Mucosa of gallbladder (tissue), 1 donor: Measurements from ENCODE around the gene RAB3A. TPM values are rescaled to one million over a fixed set of nuclear protein-coding genes. Genes with fewer than 3 reads are reported as not detected.
"Not testable (repeated sequence)": the region's sequence is repeated elsewhere in the genome, so short reads cannot be mapped to it uniquely, and the experiment has no call there.

Experiments used
- DNase-seq: peaks from one replicate; pipeline ENCODE4 v3.0.0-alpha.2; 2020; ENCODE audit warnings: low spot score
- total RNA-seq: library from RNA; stranded (reverse); gene quantifications from one replicate; pipeline ENCODE4 v1.2.1, GENCODE V29; 2021
- donor health status: DM: no; HTN: no; CAD: no.

The RAB3A gene
- total RNA-seq, 1 donor from 2014 or later = 5.5 TPM

DNA sequence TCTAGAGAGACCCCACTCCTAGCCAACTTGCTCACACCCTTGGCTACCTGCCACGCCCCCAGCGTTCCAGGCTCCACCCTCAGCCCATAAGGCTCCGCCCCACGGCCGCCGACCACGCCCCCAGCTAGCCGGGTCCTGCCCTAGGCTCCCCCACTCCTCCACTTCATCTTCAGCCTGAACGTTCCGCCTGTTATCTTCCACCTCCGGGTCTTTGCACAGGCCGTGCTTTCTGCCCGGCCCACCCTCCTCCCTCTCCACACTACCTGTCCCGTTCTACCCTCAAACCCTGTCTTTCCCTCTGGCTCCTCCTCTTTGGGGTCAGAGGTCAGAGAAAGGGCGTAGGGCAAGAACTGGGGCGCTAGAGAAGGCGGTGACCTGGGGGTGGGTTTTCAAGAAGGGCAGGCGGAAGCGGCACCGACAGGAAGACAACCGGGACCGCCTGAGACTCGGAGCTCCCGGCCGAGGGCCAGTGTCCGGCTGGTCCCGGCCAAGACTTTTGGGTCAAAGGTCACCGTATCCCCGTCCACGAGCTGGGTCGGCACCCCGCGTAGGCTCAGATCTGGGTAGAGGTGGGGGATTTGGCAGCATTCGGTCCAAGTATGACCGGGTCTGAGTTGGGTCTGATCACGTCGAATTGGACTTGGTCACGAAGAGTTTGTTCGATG lies 20.1 kb upstream of the RAB3A start:
- peak; percentile 17 for DNase-seq

DNA sequence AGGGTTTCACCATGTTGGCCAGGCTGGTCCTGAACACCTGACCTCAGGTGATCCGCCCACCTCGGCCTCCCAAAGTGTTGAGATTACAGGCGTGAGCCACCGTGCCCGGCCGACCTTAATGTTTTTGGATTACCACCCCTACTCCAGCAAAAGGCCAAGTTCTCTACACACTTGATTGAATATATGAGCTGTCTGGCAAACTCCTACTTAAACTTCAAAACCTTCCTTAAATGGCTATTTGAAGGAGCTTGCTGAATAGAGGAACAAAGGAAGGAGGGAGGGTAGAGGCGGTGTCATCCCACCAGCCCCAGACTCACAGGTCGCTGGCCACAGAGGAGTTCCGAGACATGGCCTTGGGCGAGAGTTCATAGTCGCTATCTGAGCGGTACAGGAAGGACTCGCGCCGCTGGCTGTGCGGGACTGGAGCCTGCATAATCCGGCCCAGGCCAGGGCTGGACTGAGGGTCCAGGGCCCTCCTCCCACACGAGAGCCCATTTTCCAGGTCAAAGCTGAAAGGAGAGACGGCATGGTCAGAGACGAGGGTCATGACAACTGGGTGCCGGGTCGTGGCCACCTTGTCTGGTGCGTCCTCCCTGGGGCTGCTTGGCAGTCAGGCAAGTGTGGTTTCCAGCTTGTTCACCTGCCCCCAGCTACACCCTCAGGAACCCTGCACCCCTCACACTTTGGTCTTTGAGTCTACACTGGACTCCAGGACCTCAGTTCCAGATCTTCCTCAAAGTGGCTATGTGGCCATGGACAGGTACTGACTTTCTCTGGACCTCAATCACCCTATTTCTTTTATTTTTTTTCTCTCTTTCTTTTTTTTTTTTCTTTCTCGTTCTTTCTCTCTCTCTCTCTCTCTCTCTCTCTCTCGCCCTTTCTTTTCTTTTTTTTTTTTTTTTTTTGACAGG lies 18.2 kb upstream of the RAB3A start:
- no peak for DNase-seq

DNA sequence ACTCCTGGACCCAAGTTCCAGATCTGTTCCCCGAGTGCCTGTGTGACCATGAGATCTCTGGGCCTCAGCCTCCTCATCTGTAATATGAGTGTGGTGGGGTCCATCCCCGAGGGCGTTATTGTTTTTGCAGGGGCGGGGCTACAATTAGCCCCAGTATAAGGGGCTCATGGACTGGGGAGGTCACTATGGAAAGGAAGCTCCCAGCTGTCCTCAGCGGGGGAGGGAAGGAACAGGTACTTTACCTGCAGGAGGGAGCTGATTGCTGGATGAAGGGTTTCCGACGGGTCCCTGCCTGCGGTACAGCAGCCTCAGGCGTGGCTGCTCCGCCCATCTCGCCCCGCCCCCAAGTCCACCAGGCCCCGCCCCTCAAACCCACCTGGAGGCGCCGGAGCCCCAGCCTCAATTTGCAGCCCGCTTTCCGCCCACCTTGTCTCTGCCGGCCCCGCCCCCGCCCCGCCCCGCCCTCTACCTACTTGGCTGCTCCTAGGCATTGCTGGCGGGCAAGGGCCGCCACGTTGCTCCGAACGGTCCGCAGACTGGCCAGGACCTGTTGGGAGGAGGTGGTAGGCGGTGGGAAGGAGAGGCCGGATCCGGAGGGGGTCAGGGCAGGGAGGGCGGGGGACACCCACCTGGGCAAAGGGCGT lies 16.9 kb upstream of the RAB3A start:
- DNase-seq = no peak

DNA sequence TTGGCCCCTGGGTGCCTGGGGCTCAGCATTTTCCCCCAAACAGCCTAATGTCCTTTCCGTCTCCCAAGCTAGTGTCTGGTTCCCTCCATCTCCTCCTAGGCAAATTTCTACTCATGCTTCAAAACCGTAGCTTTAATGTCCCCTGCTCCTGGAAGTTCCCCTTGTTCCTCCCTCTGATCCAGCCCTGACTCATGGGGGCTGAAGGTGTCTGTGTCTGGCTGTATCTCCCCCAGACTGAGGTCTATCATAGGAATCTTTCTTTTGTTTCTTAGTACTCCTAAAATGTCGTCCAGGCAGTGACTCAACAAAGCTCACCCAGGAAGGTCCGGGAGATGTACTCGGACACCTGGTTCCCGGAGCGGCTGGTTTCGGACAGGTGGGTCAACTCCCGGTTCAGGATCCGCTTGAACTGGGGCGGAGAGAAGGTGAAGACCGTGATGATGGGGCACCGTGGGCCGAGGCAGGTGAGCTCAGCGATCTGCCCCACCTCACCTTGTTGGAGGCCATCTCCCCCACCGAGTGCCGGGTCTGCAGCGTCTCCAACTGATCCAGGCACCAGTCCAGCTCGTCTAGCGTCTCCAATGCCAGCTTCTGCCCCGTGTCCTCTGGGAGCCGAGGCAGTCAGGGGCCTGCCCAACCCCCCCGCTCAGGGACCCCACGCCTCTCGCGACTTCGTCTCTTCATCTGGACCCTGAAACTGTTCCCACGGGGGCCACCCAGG lies 16.2 kb upstream of the RAB3A start:
- no peak for DNase-seq

GRCh38 chr19:18218600-18218999 lies 14.8 kb upstream of the RAB3A start:
- DNase-seq = no peak

DNA sequence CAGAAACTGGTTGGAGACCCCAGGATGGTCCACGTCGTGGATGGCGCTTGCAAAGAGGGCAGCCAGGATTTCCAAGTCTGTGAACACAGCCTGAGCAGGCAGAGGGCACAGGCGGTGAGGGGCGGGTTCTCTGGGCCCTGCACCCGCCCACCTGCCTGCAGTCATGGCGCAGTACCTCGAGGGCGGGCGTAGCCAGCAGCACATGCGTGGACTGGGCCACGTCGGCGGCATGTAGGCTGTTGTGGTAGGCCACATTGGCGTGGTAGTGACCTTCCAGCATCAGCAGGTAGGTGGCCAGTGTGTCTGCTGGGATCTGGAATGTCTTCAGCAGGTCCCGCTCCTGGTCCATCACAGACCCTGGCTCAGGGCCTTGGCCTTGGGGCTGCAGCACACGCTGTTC lies 14.3 kb upstream of the RAB3A start:
- DNase-seq = no peak

- no peak for DNase-seq
Observed at GRCh38 chr19:18216789-18217188, 12.9 kb upstream of the RAB3A start.

- no peak for DNase-seq
Observed at GRCh38 chr19:18214779-18215433, 11.1 kb upstream of the RAB3A start.

- DNase-seq = no peak
Observed at GRCh38 chr19:18211683-18212082, 7.8 kb upstream of the RAB3A start.

DNA sequence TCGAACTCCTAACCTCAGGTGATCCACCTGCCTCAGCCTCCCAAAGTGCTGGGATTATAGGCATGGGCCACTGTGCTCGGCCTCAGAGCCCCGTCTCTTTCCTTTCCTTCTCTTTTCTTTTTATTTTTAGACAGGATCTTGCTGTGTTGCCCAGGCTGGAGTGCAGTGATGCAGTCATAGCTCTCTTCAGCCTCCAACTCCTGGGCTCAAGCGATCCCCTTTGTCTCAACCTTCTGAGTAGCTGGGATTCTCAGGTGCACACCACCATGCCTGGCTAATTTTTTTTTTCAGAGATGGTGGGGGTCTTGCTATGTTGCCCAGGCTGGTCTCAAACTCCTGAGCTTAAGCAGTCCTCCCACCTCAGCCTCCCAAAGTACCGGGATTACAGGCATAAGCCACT lies 6.1 kb upstream of the RAB3A start:
- not testable (repeated sequence) for DNase-seq

- DNase-seq = peak; percentile 53
Observed at GRCh38 chr19:18208098-18208951, 4.5 kb upstream of the RAB3A start.

DNA sequence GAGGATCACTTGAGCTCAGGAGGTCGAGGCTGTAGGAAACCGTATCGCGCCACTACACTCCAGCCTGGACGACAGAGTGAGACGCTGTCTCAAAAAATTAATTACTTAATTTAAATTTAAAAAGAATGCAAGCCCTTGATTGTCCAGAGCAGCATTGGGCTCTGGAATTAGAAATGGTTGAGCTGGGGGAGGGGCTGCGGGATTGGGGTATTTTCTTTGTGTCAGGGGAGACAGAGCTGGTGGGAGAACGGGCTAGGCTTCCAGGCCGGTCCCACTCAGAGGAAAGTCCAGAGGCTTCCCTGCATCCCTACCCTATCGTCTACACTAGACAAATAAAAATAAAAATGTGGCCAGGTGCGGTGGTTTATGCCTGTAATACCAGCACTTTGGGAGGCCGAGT lies 2.2 kb upstream of the RAB3A start:
- DNase-seq = no peak

DNA sequence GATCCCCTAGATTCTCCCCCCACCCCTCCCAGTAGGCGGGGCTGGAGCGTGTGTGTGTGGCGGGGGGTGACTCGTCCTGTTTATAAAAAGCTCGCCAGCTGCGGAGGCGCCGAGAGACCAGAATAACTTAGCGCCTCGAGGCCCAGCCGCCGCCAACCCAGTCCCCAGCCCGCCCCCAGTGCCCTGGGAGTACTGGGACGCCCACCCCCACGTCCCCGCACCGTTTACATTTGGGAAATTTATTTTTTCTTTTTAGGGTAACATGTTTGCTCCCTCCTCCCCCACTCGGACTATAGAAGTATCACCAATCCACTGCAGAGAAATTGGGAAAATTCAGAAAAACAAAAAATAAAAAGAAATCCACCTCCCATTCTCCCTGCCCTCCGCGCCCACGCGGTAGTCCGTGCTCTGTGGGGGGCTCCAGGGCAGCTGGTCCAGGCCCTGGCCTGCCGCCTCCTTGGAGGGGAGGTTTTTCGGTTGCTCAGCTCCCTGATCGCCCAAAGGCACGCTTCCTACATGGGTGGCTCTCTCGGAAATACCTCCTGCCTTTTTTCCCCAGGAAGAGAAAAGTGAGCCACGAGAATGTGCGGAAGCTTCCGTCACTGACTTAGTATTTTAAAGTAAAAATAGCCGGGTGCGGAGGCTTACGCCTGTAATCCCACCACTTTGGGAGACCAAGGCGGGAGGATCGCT lies 1.5 kb upstream of the RAB3A start:
- peak; percentile 76 for DNase-seq

- DNase-seq = peak; percentile 64
Observed at GRCh38 chr19:18204394-18205199, 755 bp upstream of the RAB3A start.

GRCh38 chr19:18203408-18203862 lies 407 bp downstream of the RAB3A start:
- DNase-seq = no peak

- no peak for DNase-seq
Observed at GRCh38 chr19:18202778-18203407, 949 bp downstream of the RAB3A start.

GRCh38 chr19:18202397-18202777 lies 1.5 kb downstream of the RAB3A start:
- no peak for DNase-seq

- DNase-seq = no peak
Observed at GRCh38 chr19:18198374-18198773, 5.5 kb downstream of the RAB3A start.
